ENCODE data around the gene MGMT. TPM values are rescaled to one million over a fixed set of nuclear protein-coding genes. Genes with fewer than 3 reads are reported as not detected.

The MGMT gene
- polyA plus RNA-seq, 2 donors: 8.6 to 13.0 TPM

DNA sequence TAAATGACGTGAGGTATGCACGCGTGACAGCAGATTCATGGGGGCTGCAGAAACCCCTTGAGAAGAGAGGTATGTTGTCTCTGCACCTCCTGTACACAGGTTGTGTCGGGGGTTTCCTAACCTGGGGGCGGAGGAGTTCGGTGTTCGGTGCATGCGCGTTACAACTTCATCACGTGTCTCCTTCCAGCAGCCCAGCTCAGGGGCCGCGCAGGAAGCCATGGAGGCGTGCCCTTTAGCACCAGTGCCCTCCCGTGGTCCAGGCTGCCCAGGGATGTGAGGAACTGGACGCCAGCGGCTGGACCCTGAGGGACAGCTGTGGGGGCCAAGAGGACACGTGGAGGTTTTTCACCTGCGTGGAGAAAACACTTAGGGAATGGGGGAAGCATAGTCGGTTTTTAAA, 310.6 kb downstream of the MGMT start:
- Histone ChIP-seq H3K27ac (ENCODE audit: low read depth in 2 of 2, low read length in 1 of 2) (no peak overlapping the region), H3K4me3 (ENCODE audit: low read depth in 1 of 2, low read length in 2 of 2) (no peak overlapping the region), H3K36me3 (ENCODE audit: control insufficient read depth in 2 of 2, insufficient read depth in 2 of 2, low read length in 1 of 2) (no peaks in the 10 kb centered on the region), H3K27me3 (ENCODE audit: control insufficient read depth in 1 of 2, insufficient read depth in 2 of 2, low read length in 2 of 2) (no peaks in the 10 kb centered on the region), H3K4me1 (ENCODE audit: control insufficient read depth in 2 of 2, insufficient read depth in 2 of 2, low read length in 1 of 2) (no peaks in the 10 kb centered on the region), H3K9me3 (ENCODE audit: control insufficient read depth in 2 of 2, insufficient read depth in 1 of 2, low read depth in 1 of 2, low read length in 1 of 2) (peaks cover 3 to 15% of the 10 kb centered on the region in 2 donors)
- 91 to 94% methylated on average over 19 of the region's 19 CpGs for WGBS, 2 donors

DNA sequence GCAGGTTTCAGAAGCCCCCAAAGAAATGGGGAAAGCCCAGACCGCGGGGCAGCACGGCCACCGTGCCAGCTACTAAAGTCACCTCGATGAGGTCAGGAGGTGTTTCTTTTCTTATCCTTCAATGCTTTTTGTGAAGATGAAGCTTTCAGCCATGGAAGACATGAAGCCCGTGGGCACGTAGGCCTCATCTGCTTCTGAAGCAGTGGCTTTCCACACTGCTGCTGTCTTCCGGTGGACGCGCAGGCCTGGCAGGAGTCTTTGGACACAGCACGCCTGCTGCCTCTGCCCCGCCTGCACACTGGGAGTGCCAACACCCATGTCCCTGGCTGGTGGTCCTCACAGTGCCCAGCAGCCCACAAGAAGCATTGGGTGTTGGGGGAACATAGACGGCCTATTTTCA, 311.5 kb downstream of the MGMT start:
- Histone ChIP-seq H3K4me1 (ENCODE audit: control insufficient read depth in 2 of 2, insufficient read depth in 2 of 2, low read length in 1 of 2) (no peaks in the 10 kb centered on the region), H3K27me3 (ENCODE audit: control insufficient read depth in 1 of 2, insufficient read depth in 2 of 2, low read length in 2 of 2) (no peaks in the 10 kb centered on the region), H3K9me3 (ENCODE audit: control insufficient read depth in 2 of 2, insufficient read depth in 1 of 2, low read depth in 1 of 2, low read length in 1 of 2) (peaks cover 3 to 13% of the 10 kb centered on the region in 2 donors), H3K36me3 (ENCODE audit: control insufficient read depth in 2 of 2, insufficient read depth in 2 of 2, low read length in 1 of 2) (no peaks in the 10 kb centered on the region), H3K27ac (ENCODE audit: low read depth in 2 of 2, low read length in 1 of 2) (no peak overlapping the region), H3K4me3 (ENCODE audit: low read depth in 1 of 2, low read length in 2 of 2) (no peak overlapping the region)
- 97 to 99% methylated on average over 13 of the region's 13 CpGs for WGBS, 2 donors

DNA sequence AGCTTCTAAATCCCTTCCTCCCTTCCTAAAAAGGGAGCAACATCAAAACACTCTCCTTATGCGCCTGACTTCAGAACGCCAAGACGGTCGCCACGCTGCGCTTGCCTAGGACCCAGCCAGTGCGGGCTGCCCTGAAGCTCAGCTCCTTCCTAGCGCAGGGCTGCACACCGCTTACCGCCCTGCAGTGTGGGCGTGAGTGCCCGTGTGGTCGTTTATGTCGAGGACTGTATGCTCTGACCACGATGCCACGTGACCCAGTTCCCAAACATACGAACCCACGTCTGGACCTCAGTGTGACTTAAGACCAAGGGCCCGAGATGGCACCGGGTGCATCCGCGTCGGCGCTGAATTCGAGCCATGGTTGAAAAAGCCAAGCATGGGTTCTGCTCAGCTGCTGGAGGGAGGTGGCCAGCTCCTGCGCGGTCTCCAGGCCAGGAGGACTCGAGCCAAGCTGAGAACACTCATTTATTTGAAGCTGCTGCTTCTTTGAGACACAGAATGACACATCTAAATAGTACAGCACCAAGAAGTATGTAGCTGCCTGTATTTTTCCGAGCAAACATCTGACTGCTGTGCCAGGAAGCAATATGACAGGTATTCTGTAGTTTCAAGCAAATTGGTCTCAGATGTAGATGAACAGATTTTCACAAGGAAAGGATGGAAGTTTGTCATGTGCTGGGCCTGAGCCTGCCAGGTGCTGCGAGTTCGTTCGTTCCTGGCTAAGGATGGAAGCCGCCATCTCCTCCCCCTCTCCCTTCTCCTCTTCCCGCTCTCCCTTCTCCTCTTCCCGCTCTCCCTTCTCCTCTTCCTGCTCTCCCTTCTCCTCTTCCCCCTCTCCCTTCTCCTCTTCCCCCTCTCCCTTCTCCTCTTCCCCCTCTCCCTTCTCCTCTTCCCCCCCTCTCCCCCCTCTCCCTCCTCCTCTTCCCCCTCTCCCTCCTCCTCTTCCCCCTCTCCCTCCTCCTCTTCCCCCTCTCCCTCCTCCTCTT, 312.4 kb downstream of the MGMT start:
- WGBS, 2 donors: 90% methylated on average over 35 of the region's 35 CpGs
- H3K4me1 ChIP-seq (ENCODE audit: control insufficient read depth in 2 of 2, insufficient read depth in 2 of 2, low read length in 1 of 2): no peaks in the 10 kb centered on the region
- no peaks in the 10 kb centered on the region for H3K27me3 ChIP-seq (ENCODE audit: control insufficient read depth in 1 of 2, insufficient read depth in 2 of 2, low read length in 2 of 2)
- H3K36me3 ChIP-seq (ENCODE audit: control insufficient read depth in 2 of 2, insufficient read depth in 2 of 2, low read length in 1 of 2): no peaks in the 10 kb centered on the region
- no peak overlapping the region for H3K27ac ChIP-seq (ENCODE audit: low read depth in 2 of 2, low read length in 1 of 2)
- peaks cover 3 to 13% of the 10 kb centered on the region in 2 donors for H3K9me3 ChIP-seq (ENCODE audit: control insufficient read depth in 2 of 2, insufficient read depth in 1 of 2, low read depth in 1 of 2, low read length in 1 of 2)
- H3K4me3 ChIP-seq (ENCODE audit: low read depth in 1 of 2, low read length in 2 of 2): no peak overlapping the region

- H3K9me3 ChIP-seq (ENCODE audit: control insufficient read depth in 2 of 2, insufficient read depth in 1 of 2, low read depth in 1 of 2, low read length in 1 of 2): peaks cover 3 to 11% of the 10 kb centered on the region in 2 donors
- H3K4me3 ChIP-seq (ENCODE audit: low read depth in 1 of 2, low read length in 2 of 2): no peak overlapping the region
- no peak overlapping the region for H3K27ac ChIP-seq (ENCODE audit: low read depth in 2 of 2, low read length in 1 of 2)
- H3K36me3 ChIP-seq (ENCODE audit: control insufficient read depth in 2 of 2, insufficient read depth in 2 of 2, low read length in 1 of 2): no peaks in the 10 kb centered on the region
- 74 to 82% methylated on average over 6 of the region's 6 CpGs for WGBS, 2 donors
- no peaks in the 10 kb centered on the region for H3K27me3 ChIP-seq (ENCODE audit: control insufficient read depth in 1 of 2, insufficient read depth in 2 of 2, low read length in 2 of 2)
- no peaks in the 10 kb centered on the region for H3K4me1 ChIP-seq (ENCODE audit: control insufficient read depth in 2 of 2, insufficient read depth in 2 of 2, low read length in 1 of 2)
Measured at GRCh38 chr10:129780198-129780597, 313.2 kb downstream of the MGMT start.

DNA sequence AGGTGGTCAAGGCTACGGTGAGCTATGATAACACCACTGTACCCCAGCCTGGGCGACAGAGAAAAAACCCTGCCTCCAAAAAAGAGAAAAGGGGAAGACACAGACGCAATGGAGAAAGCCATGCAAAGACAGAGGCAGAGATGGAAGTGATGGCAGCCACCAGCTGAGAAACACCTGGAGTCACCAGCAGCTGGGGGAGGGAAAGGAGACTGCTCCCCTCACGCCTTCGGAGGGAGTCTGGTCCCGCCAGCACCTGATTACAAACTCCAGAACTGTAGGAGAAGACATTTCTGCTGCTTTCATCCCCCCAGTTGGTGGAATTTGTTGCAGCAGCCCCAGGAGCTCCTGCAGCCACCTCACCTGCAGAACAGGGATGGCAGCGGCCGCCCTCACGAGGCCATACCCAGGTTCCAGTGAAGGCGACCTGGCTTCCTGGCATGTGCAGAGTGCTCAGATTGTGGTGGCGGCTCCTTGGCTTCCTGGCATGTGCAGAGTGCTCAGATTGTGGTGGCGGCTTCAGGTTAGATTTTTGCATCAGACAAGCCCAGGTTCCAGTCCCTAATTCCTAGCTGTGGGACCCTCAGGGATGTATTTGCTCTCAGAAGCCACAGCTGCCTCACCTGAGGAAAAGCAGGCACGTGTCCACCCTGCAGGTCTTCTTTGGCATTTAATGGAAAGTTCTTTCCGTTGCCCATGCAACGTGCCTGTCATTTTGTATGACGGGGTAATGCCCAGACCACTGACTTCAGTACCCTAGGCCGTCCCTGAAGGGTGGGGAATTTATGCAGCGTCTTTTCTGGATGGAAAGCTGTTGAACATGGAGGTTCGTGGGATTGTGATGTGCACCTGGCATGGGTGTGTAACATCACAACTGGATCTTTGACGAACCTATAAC, 314.1 kb downstream of the MGMT start:
- Histone ChIP-seq H3K27ac (ENCODE audit: low read depth in 2 of 2, low read length in 1 of 2) (no peak overlapping the region), H3K36me3 (ENCODE audit: control insufficient read depth in 2 of 2, insufficient read depth in 2 of 2, low read length in 1 of 2) (no peaks in the 10 kb centered on the region), H3K4me3 (ENCODE audit: low read depth in 1 of 2, low read length in 2 of 2) (no peak overlapping the region), H3K4me1 (ENCODE audit: control insufficient read depth in 2 of 2, insufficient read depth in 2 of 2, low read length in 1 of 2) (no peaks in the 10 kb centered on the region), H3K9me3 (ENCODE audit: control insufficient read depth in 2 of 2, insufficient read depth in 1 of 2, low read depth in 1 of 2, low read length in 1 of 2) (peaks cover 8 to 16% of the 10 kb centered on the region in 2 donors), H3K27me3 (ENCODE audit: control insufficient read depth in 1 of 2, insufficient read depth in 2 of 2, low read length in 2 of 2) (no peaks in the 10 kb centered on the region)
- 93% methylated on average over 20 of the region's 20 CpGs for WGBS, 2 donors

GRCh38 chr10:129784291-129784690, 317.2 kb downstream of the MGMT start:
- Histone ChIP-seq H3K4me3 (ENCODE audit: low read depth in 1 of 2, low read length in 2 of 2) (no peak overlapping the region), H3K27ac (ENCODE audit: low read depth in 2 of 2, low read length in 1 of 2) (no peak overlapping the region), H3K27me3 (ENCODE audit: control insufficient read depth in 1 of 2, insufficient read depth in 2 of 2, low read length in 2 of 2) (no peaks in the 10 kb centered on the region), H3K9me3 (ENCODE audit: control insufficient read depth in 2 of 2, insufficient read depth in 1 of 2, low read depth in 1 of 2, low read length in 1 of 2) (peaks cover 14 to 16% of the 10 kb centered on the region in 2 donors), H3K4me1 (ENCODE audit: control insufficient read depth in 2 of 2, insufficient read depth in 2 of 2, low read length in 1 of 2) (no peaks in the 10 kb centered on the region), H3K36me3 (ENCODE audit: control insufficient read depth in 2 of 2, insufficient read depth in 2 of 2, low read length in 1 of 2) (no peaks in the 10 kb centered on the region)
- 80 to 83% methylated on average over 6 of the region's 6 CpGs for WGBS, 2 donors

- Histone ChIP-seq H3K27me3 (ENCODE audit: control insufficient read depth in 1 of 2, insufficient read depth in 2 of 2, low read length in 2 of 2) (no peaks in the 10 kb centered on the region), H3K4me3 (ENCODE audit: low read depth in 1 of 2, low read length in 2 of 2) (no peak overlapping the region), H3K36me3 (ENCODE audit: control insufficient read depth in 2 of 2, insufficient read depth in 2 of 2, low read length in 1 of 2) (no peaks in the 10 kb centered on the region), H3K9me3 (ENCODE audit: control insufficient read depth in 2 of 2, insufficient read depth in 1 of 2, low read depth in 1 of 2, low read length in 1 of 2) (peaks cover 14 to 15% of the 10 kb centered on the region in 2 donors), H3K27ac (ENCODE audit: low read depth in 2 of 2, low read length in 1 of 2) (no peak overlapping the region), H3K4me1 (ENCODE audit: control insufficient read depth in 2 of 2, insufficient read depth in 2 of 2, low read length in 1 of 2) (no peaks in the 10 kb centered on the region)
- 60 to 66% methylated on average over 13 of the region's 13 CpGs for WGBS, 2 donors
Measured at GRCh38 chr10:129784891-129785290, 317.9 kb downstream of the MGMT start.

DNA sequence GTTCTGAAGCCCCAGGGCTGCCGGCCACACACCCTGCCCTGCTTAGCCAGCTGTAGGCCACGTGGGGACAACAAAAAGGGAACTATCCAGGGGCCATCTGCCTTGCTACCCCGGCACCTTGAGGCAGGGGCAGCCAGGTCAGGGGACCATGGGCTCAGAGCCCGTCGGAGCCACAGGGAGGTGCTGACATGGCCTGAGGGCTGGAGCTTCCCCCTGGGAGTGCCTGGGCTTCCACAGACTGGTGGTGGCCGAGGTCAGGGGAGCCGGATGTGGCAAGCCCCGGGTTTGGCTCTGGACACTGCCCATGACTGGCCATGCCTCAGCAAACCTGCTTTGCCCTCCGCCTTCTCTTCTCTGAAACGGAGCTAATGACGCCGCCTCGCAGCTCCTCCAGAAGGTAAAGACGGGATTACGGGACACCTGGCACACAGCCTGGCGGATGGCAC, 318.5 kb downstream of the MGMT start:
- Histone ChIP-seq H3K27ac (ENCODE audit: low read depth in 2 of 2, low read length in 1 of 2) (no peak overlapping the region), H3K4me3 (ENCODE audit: low read depth in 1 of 2, low read length in 2 of 2) (no peak overlapping the region), H3K27me3 (ENCODE audit: control insufficient read depth in 1 of 2, insufficient read depth in 2 of 2, low read length in 2 of 2) (no peaks in the 10 kb centered on the region), H3K4me1 (ENCODE audit: control insufficient read depth in 2 of 2, insufficient read depth in 2 of 2, low read length in 1 of 2) (no peaks in the 10 kb centered on the region), H3K36me3 (ENCODE audit: control insufficient read depth in 2 of 2, insufficient read depth in 2 of 2, low read length in 1 of 2) (no peaks in the 10 kb centered on the region), H3K9me3 (ENCODE audit: control insufficient read depth in 2 of 2, insufficient read depth in 1 of 2, low read depth in 1 of 2, low read length in 1 of 2) (peaks cover 13 to 14% of the 10 kb centered on the region in 2 donors)
- 77 to 78% methylated on average over 16 of the region's 16 CpGs for WGBS, 2 donors

GRCh38 chr10:129786216-129786615, 319.2 kb downstream of the MGMT start:
- Histone ChIP-seq H3K9me3 (ENCODE audit: control insufficient read depth in 2 of 2, insufficient read depth in 1 of 2, low read depth in 1 of 2, low read length in 1 of 2) (peaks cover 13 to 14% of the 10 kb centered on the region in 2 donors), H3K4me3 (ENCODE audit: low read depth in 1 of 2, low read length in 2 of 2) (no peak overlapping the region), H3K4me1 (ENCODE audit: control insufficient read depth in 2 of 2, insufficient read depth in 2 of 2, low read length in 1 of 2) (no peaks in the 10 kb centered on the region), H3K27me3 (ENCODE audit: control insufficient read depth in 1 of 2, insufficient read depth in 2 of 2, low read length in 2 of 2) (no peaks in the 10 kb centered on the region), H3K27ac (ENCODE audit: low read depth in 2 of 2, low read length in 1 of 2) (no peak overlapping the region), H3K36me3 (ENCODE audit: control insufficient read depth in 2 of 2, insufficient read depth in 2 of 2, low read length in 1 of 2) (no peaks in the 10 kb centered on the region)
- WGBS, 2 donors: 69% methylated on average over 10 of the region's 10 CpGs

Measured in esophagus (tissue), 2 donors.